B cell (primary cell): ENCODE measurements around the gene ORM1. TPM values are rescaled to one million over a fixed set of nuclear protein-coding genes. Genes with fewer than 3 reads are reported as not detected.

Source experiments
- ATAC-seq: fragments of 200-7000 bp; cut with Tn5 transposase; one replicate; pipeline ENCODE4 v1.10.0; 2021; ENCODE audit warnings: low read depth, mild to moderate bottlenecking, moderate number of reproducible peaks, moderate library complexity
- CTCF ChIA-PET: fragments of 350-600 bp; sonication (Branson Sonifier 250); formaldehyde crosslinking; loops from one replicate; lab custom pipeline; 2021; ENCODE audit warnings: antibody characterized with exemption, inconsistent platforms; lab: Charles Lee
- POLR2A ChIA-PET: fragments of 350-600 bp; sonication (Branson Sonifier 250); formaldehyde crosslinking; loops from one replicate; lab custom pipeline; 2021; ENCODE audit warnings: antibody characterized with exemption; lab: Charles Lee
- DNase-seq: peaks from one replicate; pipeline ENCODE4 v3.0.0; 2013
- H2AFZ ChIP-seq: 2 replicates; pipeline ENCODE4 v1.6.1; 2012; ENCODE audit warnings: mild to moderate bottlenecking, low read depth, low read length; ENCODE audit not compliant: insufficient read depth, poor library complexity, severe bottlenecking
- H3K27ac ChIP-seq, 2 donors: 1 replicate in 1 of 2; 2 replicates in 1 of 2; pipeline ENCODE4 v1.5.1; 2012 to 2013; ENCODE audit warnings: low read length in 2 of 2, mild to moderate bottlenecking in 2 of 2, moderate library complexity in 1 of 2
- H3K27me3 ChIP-seq, 4 experiments: fragments of 200-600 bp in 1 of 4; sonication (generic) in 1 of 4; replicated peaks in 1 of 4; 1 replicate in 2 of 4; 2 replicates in 2 of 4; pipeline versions ENCODE4 v1.6.1 to v1.7.0; 2013 to 2016; ENCODE audit warnings: low read length in 3 of 4, mild to moderate bottlenecking in 2 of 4, mixed read lengths in 1 of 4, moderate library complexity in 1 of 4; ENCODE audit not compliant: insufficient read depth in 4 of 4, control insufficient read depth in 3 of 4; ENCODE audit errors: control extremely low read depth in 1 of 4
- H3K36me3 ChIP-seq, 2 experiments: replicated peaks in 1 of 2; 1 replicate in 1 of 2; 2 replicates in 1 of 2; pipeline versions ENCODE4 v1.6.1 to v1.7.1; 2013; ENCODE audit warnings: low read length in 1 of 2; ENCODE audit not compliant: insufficient read depth in 2 of 2, control insufficient read depth in 1 of 2; ENCODE audit errors: control extremely low read depth in 1 of 2, extremely low read depth in 1 of 2
- H3K4me1 ChIP-seq, 2 donors: fragments of 200-600 bp in 1 of 2; sonication (generic) in 1 of 2; 1 replicate in 1 of 2; 2 replicates in 1 of 2; pipeline versions ENCODE4 v1.5.1 to v1.6.1; 2013 to 2017; ENCODE audit warnings: low read length in 2 of 2; ENCODE audit not compliant: control insufficient read depth in 2 of 2, insufficient read depth in 2 of 2
- H3K4me2 ChIP-seq: replicated peaks from 2 replicates; pipeline ENCODE3; 2012; ENCODE audit warnings: mild to moderate bottlenecking, low read depth, low read length; ENCODE audit not compliant: poor library complexity, severe bottlenecking
- H3K4me3 ChIP-seq, 5 experiments: fragments of 200-600 bp in 1 of 5; sonication (generic) in 1 of 5; 1 replicate in 3 of 5; 2 replicates in 2 of 5; pipeline versions ENCODE4 v1.5.1 to v1.7.0; 2011 to 2016; ENCODE audit warnings: low read length in 4 of 5, mild to moderate bottlenecking in 4 of 5, low read depth in 2 of 5, control low read depth in 1 of 5, moderate library complexity in 1 of 5; ENCODE audit not compliant: insufficient read depth in 1 of 5; ENCODE audit errors: control extremely low read depth in 1 of 5, extremely low read depth in 1 of 5
- H3K79me2 ChIP-seq: fragments of 200-600 bp; sonication (generic); one replicate; pipeline ENCODE4 v1.6.0; 2016; ENCODE audit warnings: low read length; ENCODE audit not compliant: control insufficient read depth, insufficient read depth
- H3K9ac ChIP-seq: fragments of 200-600 bp; sonication (generic); 2 replicates; pipeline ENCODE4 v1.6.1; 2017; ENCODE audit warnings: mild to moderate bottlenecking, low read length, moderate library complexity
- H3K9me3 ChIP-seq, 3 donors: one replicate each; pipeline versions ENCODE4 v1.6.1 to v1.7.1; 2013; ENCODE audit warnings: low read length in 2 of 3; ENCODE audit not compliant: control insufficient read depth in 2 of 3, insufficient read depth in 1 of 3; ENCODE audit errors: control extremely low read depth in 1 of 3
- H4K20me1 ChIP-seq: 2 replicates; pipeline ENCODE4 v1.6.0; 2012; ENCODE audit warnings: mild to moderate bottlenecking, low read length; ENCODE audit not compliant: insufficient read depth, control insufficient read depth, poor library complexity, severe bottlenecking
- H3K27ac Mint-ChIP-seq: one replicate; pipeline ENCODE4 v1.8.0; 2021; ENCODE audit warnings: mixed read lengths
- H3K27me3 Mint-ChIP-seq: one replicate; pipeline ENCODE4 v1.8.0; 2021; ENCODE audit warnings: mixed read lengths
- H3K4me1 Mint-ChIP-seq: one replicate; pipeline ENCODE4 v1.8.0; 2021; ENCODE audit warnings: mixed read lengths
- H3K4me3 Mint-ChIP-seq: one replicate; pipeline ENCODE4 v1.8.0; 2021; ENCODE audit warnings: mixed read lengths
- H3K9me3 Mint-ChIP-seq: one replicate; pipeline ENCODE4 v1.8.0; 2022; ENCODE audit warnings: mixed read lengths; ENCODE audit not compliant: insufficient read depth
- CTCF ChIP-seq: fragments of 200-600 bp; IDR thresholded peaks from one replicate; pipeline ENCODE4 v1.8.0; 2022; ENCODE audit warnings: antibody characterized with exemption, mild to moderate bottlenecking
- EZH2 ChIP-seq: IDR thresholded peaks from 2 replicates; pipeline ENCODE4 v1.6.1; 2012; ENCODE audit warnings: borderline replicate concordance, low read depth, mild to moderate bottlenecking, moderate library complexity, low read length; ENCODE audit not compliant: insufficient read depth, poor library complexity, severe bottlenecking
- WGBS: methylation state at CpG from one replicate; pipeline ENCODE4 v1.1.5; 2013; ENCODE audit warnings: missing lambda C conversion rate; ENCODE audit not compliant: insufficient coverage; 5-methylcytosine and 5-hydroxymethylcytosine counted together
- intact Hi-C: fragments of 100-400 bp; cut with micrococcal nuclease; formaldehyde crosslinking; loops from one replicate; pipeline ENCODE4 v1.10.0; 2022
- polyA plus RNA-seq: library from polyadenylated mRNA; depleted of rRNA; stranded (reverse); fragments of >200 nt; gene quantifications from 2 replicates; pipeline ENCODE4 v1.2.3, GENCODE V29; 2012
- total RNA-seq, 2 donors: library from RNA; stranded (reverse); fragments of 120-200 nt in 1 of 2; gene quantifications; 1 replicate in 1 of 2; 2 replicates in 1 of 2; pipeline versions ENCODE4 v1.2.3 to v1.2.4, GENCODE V29; 2013 to 2022

Gene ORM1
- total and polyA plus RNA-seq, 2 donors (not counting 1 experiment from before 2014, with no cell fraction given) = 0.13 TPM; not detected in 1

GRCh38 chr9:114365194-114365593 is 42.3 kb downstream of the ORM1 start:
- WGBS = no CpG with 5 or more reads among the region's 2 CpGs
- Histone ChIP-seq H4K20me1 (peaks cover 24% of the 10 kb centered on the region), H3K27ac (peak overlapping the region; percentile 28 to 75), H3K27me3 (no peaks in the 10 kb centered on the region), H3K4me2 (peak overlapping the region; percentile 55), H3K4me3 (peak overlapping the region in 1 of 5 experiments; percentile 31), H3K4me1 (peaks cover 74 to 86% of the 10 kb centered on the region in 2 donors), H3K9me3 (no peaks in the 10 kb centered on the region), H3K9ac (peak overlapping the region; percentile 10), H3K36me3 (peaks cover 6 to 89% of the 10 kb centered on the region in 2 experiments), H2AFZ (no peak overlapping the region), H3K79me2 (peaks cover 82% of the 10 kb centered on the region)
- H3K9me3 Mint-ChIP-seq = peaks cover 3% of the 10 kb centered on the region
- POLR2A ChIA-PET = interaction anchor here (1.7 to 8.6 kb wide), 4 partner anchors 8 to 32 kb away, joined by 6 to 108 read pairs (median 28); partner anchors contain the start of gene AKNA
- ATAC-seq = no peak
- DNase-seq = no peak
- peak overlapping the region; percentile 75 for H3K4me3 Mint-ChIP-seq
- H3K4me1 Mint-ChIP-seq = peaks cover 78% of the 10 kb centered on the region
- TF ChIP-seq CTCF (no peak), EZH2 (no peak)
- CTCF ChIA-PET = interaction anchor here (0.8 to 2.3 kb wide), 9 partner anchors 8 to 288 kb away, joined by 3 to 10 read pairs (median 4); partner anchors contain the start of gene AKNA
- no peaks in the 10 kb centered on the region for H3K27me3 Mint-ChIP-seq
- intact Hi-C loops = no loop called here
- H3K27ac Mint-ChIP-seq = peak overlapping the region; percentile 94
